NCI-H2227 (cell line): Measurements from ENCODE around the gene NEMP1.
"Not testable (repeated sequence)": the region's sequence is repeated elsewhere in the genome, so short reads cannot be mapped to it uniquely, and the experiment has no call there.

Experiments used
- DNase-seq: peaks from one replicate; lab custom pipeline; 2025; ENCODE audit not compliant: unreplicated experiment; lab: John Stamatoyannopoulos, UW

NEMP1 gene

GRCh38 chr12:57031138-57031725 is 47.4 kb downstream of the NEMP1 start:
- DNase-seq, result peak; percentile 2

- DNase-seq, result no peak
Measured at GRCh38 chr12:57029457-57029856, 49.1 kb downstream of the NEMP1 start.

GRCh38 chr12:57027805-57028153 is 50.8 kb downstream of the NEMP1 start:
- peak; percentile 10 for DNase-seq

- peak; percentile 16 for DNase-seq
Measured at GRCh38 chr12:57027011-57027804, 51.4 kb downstream of the NEMP1 start.

GRCh38 chr12:57025196-57025595 is 53.4 kb downstream of the NEMP1 start:
- DNase-seq, result no peak

GRCh38 chr12:57022324-57022723 is 56.3 kb downstream of the NEMP1 start:
- not testable (repeated sequence) for DNase-seq

- DNase-seq, result no peak
Measured at GRCh38 chr12:57019983-57020719, 58.4 kb downstream of the NEMP1 start.

GRCh38 chr12:57018906-57019305 is 59.7 kb downstream of the NEMP1 start:
- DNase-seq, result no peak

GRCh38 chr12:57018353-57018752 is 60.2 kb downstream of the NEMP1 start:
- DNase-seq, result not testable (repeated sequence)

GRCh38 chr12:57016348-57016747 is 62.2 kb downstream of the NEMP1 start, which contains the start of gene TAC3:
TSS of gene TAC3 (minus strand) at chr12:57016529. CDS start at chr12:57015797, 732 bp downstream.
- peak; percentile 54 for DNase-seq

GRCh38 chr12:57012600-57013465 is 65.8 kb downstream of the NEMP1 start:
- DNase-seq, result no peak

- peak; percentile 5 for DNase-seq
Measured at GRCh38 chr12:57011438-57012424, 66.9 kb downstream of the NEMP1 start.

- DNase-seq, result peak; percentile 93
Measured at GRCh38 chr12:57010627-57011247, 67.9 kb downstream of the NEMP1 start.

GRCh38 chr12:57009949-57010626 is 68.5 kb downstream of the NEMP1 start:
- no peak for DNase-seq

GRCh38 chr12:57008178-57008577 is 70.4 kb downstream of the NEMP1 start:
- DNase-seq, result peak; percentile 66

- no peak for DNase-seq
Measured at GRCh38 chr12:57006809-57007475, 71.6 kb downstream of the NEMP1 start.

- DNase-seq, result peak; percentile 68
Measured at GRCh38 chr12:57005980-57006808, 72.4 kb downstream of the NEMP1 start, which contains the start of gene ZBTB39. TSS of gene ZBTB39 (minus strand) at chr12:57006546. CDS start at chr12:57004917, 1,629 bp downstream.
